ENCODE data around the gene SREBF1.
A peak's percentile ranks its signal among the peaks of the same experiment; 100 is the strongest.

SREBF1 gene

GRCh38 chr17:17798573-17799255, 38.1 kb downstream of the SREBF1 start:
- TF ChIP-seq GATA1 (IDR thresholded peaks at IDR 0.05; ENCODE audit: low read depth, low read length), result no peak
- no peak for TF ChIP-seq POLR2A (IDR thresholded peaks at IDR 0.05; ENCODE audit: low read length)
- DNase-seq, result no peak

DNA sequence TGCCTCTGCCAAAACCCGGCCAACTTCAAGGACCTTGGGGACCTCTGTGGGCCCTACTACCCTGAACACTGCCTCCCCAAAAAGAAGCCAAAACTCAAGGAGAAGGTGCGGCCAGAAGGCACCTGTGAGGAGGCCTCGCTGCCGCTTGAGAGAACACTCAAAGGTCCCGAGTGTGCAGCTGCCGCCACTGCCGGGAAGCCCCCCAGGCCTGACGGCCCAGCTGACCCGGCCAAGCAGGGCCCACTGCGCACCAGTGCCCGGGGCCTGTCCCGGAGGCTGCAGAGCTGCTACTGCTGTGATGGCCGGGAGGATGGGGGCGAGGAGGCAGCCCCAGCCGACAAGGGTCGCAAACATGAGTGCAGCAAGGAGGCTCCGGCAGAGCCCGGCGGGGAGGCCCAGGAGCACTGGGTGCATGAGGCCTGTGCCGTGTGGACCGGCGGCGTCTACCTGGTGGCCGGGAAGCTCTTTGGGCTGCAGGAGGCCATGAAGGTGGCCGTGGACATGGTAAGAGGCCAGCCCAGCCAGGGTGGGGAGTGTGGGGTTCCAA, 38.7 kb downstream of the SREBF1 start:
- no peak for DNase-seq
- TF ChIP-seq GATA1 (IDR thresholded peaks at IDR 0.05; ENCODE audit: low read depth, low read length) (no peak), POLR2A (IDR thresholded peaks at IDR 0.05; ENCODE audit: low read length) (no peak)

- TF ChIP-seq GATA1 (IDR thresholded peaks at IDR 0.05; ENCODE audit: low read depth, low read length), result no peak
- no peak for TF ChIP-seq POLR2A (IDR thresholded peaks at IDR 0.05; ENCODE audit: low read length)
Measured at GRCh38 chr17:17797119-17797809, 39.5 kb downstream of the SREBF1 start.

DNA sequence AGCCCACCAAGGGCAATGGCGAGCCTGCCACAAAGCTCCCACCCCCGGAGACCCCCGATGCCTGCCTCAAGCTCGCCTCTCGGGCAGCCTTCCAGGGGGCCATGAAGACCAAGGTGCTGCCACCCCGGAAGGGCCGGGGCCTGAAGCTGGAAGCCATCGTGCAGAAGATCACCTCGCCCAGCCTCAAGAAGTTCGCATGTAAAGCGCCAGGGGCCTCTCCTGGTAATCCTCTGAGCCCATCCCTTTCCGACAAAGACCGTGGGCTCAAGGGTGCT, 40.1 kb downstream of the SREBF1 start:
- TF ChIP-seq GATA1 (IDR thresholded peaks at IDR 0.05; ENCODE audit: low read depth, low read length), result no peak
- no peak for TF ChIP-seq POLR2A (IDR thresholded peaks at IDR 0.05; ENCODE audit: low read length)
- no peak for DNase-seq

More at GRCh38 chr17:17797119-17797809, 39.5 kb downstream of the SREBF1 start:
- DNase-seq, result no peak

DNA sequence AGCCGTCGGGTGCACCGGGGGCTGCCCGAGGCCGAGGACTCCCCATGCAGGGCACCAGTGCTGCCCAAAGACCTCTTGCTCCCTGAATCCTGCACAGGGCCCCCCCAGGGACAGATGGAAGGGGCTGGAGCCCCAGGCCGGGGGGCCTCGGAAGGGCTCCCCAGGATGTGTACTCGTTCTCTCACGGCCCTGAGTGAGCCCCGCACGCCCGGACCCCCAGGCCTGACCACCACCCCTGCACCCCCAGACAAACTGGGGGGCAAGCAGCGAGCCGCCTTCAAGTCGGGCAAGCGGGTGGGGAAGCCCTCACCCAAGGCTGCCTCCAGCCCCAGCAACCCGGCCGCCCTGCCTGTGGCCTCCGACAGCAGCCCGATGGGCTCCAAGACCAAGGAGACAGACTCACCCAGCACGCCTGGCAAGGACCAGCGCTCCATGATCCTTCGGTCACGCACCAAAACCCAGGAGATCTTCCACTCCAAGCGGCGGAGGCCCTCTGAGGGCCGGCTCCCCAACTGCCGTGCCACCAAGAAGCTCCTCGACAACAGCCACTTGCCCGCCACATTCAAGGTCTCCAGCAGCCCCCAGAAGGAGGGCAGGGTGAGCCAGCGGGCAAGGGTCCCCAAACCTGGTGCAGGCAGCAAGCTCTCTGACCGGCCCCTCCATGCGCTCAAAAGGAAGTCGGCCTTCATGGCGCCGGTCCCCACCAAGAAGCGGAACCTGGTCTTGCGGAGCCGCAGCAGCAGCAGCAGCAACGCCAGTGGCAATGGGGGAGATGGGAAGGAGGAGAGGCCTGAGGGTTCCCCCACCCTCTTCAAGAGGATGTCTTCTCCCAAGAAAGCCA, 40.6 kb downstream of the SREBF1 start:
- no peak for DNase-seq
- no peak for TF ChIP-seq GATA1 (IDR thresholded peaks at IDR 0.05; ENCODE audit: low read depth, low read length)
- no peak for TF ChIP-seq POLR2A (IDR thresholded peaks at IDR 0.05; ENCODE audit: low read length)

- TF ChIP-seq GATA1 (IDR thresholded peaks at IDR 0.05; ENCODE audit: low read depth, low read length) (no peak), POLR2A (IDR thresholded peaks at IDR 0.05; ENCODE audit: low read length) (no peak)
- no peak for DNase-seq
Measured at GRCh38 chr17:17795296-17795695, 41.5 kb downstream of the SREBF1 start.

GRCh38 chr17:17794382-17794781, 42.4 kb downstream of the SREBF1 start:
- DNase-seq, result no peak
- no peak for TF ChIP-seq GATA1 (IDR thresholded peaks at IDR 0.05; ENCODE audit: low read depth, low read length)
- TF ChIP-seq POLR2A (IDR thresholded peaks at IDR 0.05; ENCODE audit: low read length), result no peak

GRCh38 chr17:17793378-17794214, 43.2 kb downstream of the SREBF1 start:
- DNase-seq, result no peak
- no peak for TF ChIP-seq POLR2A (IDR thresholded peaks at IDR 0.05; ENCODE audit: low read length)
- TF ChIP-seq GATA1 (IDR thresholded peaks at IDR 0.05; ENCODE audit: low read depth, low read length), result no peak

- peak; percentile 22 to 30 for DNase-seq
- no peak for TF ChIP-seq GATA1 (IDR thresholded peaks at IDR 0.05; ENCODE audit: low read depth, low read length)
- no peak for TF ChIP-seq POLR2A (IDR thresholded peaks at IDR 0.05; ENCODE audit: low read length)
Measured at GRCh38 chr17:17792551-17793377, 44.0 kb downstream of the SREBF1 start.

DNA sequence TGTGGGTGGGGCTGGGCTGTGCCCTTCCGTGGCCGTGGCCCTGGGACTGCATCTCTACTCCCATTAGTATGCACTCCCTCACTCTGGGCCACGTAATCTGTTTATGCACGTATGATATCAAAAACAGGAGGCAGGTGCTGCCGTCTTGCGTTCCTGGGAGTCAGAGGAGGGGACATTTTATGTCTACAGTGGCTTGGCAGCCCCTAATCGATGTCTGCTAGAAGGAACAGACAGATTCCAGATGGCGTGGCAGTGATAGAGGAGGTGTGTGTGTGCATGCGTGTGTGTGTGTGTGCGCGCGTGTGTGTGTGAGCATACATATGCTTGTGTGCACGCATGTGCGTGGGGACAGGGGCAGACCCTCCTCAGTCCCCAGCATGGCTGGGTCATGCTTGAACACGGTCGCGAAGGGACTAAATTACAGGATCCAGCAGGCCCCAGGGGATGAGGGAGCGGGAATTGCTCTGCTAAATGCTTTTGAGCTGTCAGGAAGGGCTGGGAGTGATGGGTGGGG, 44.7 kb downstream of the SREBF1 start:
- TF ChIP-seq GATA1 (IDR thresholded peaks at IDR 0.05; ENCODE audit: low read depth, low read length), result no peak
- no peak for TF ChIP-seq POLR2A (IDR thresholded peaks at IDR 0.05; ENCODE audit: low read length)
- DNase-seq, result peak in 1 of 2 experiments; percentile 21

- DNase-seq, result no peak
- TF ChIP-seq GATA1 (IDR thresholded peaks at IDR 0.05; ENCODE audit: low read depth, low read length), result no peak
- no peak for TF ChIP-seq POLR2A (IDR thresholded peaks at IDR 0.05; ENCODE audit: low read length)
Measured at GRCh38 chr17:17790637-17791464, 45.9 kb downstream of the SREBF1 start.

Data from erythroblast (primary cell).